Mesenchymal stem cell (in vitro differentiated cells and primary cell): Measurements from ENCODE around the gene SLC27A2.

Experiments used
- DNase-seq: peaks from one replicate; pipeline ENCODE4 v3.0.0-alpha.2; 2013
- H2AFZ ChIP-seq: one replicate; pipeline ENCODE4 v1.6.1; 2013; ENCODE audit warnings: low read depth, mild to moderate bottlenecking, control low read depth, inconsistent platforms, low read length, moderate library complexity
- H2AK5ac ChIP-seq: 2 replicates; pipeline ENCODE4 v1.6.1; 2013; ENCODE audit warnings: low read length, moderate library complexity, mild to moderate bottlenecking, inconsistent platforms; ENCODE audit not compliant: severe bottlenecking
- H2BK120ac ChIP-seq: one replicate; pipeline ENCODE4 v1.6.1; 2013; ENCODE audit warnings: low read depth, mild to moderate bottlenecking, inconsistent platforms, low read length, moderate library complexity
- H2BK12ac ChIP-seq, 2 experiments: one replicate each; pipeline ENCODE4 v1.6.1; 2013; ENCODE audit warnings: inconsistent platforms in 2 of 2, low read length in 2 of 2, mild to moderate bottlenecking in 2 of 2, moderate library complexity in 2 of 2, control low read depth in 1 of 2
- H2BK15ac ChIP-seq: one replicate; pipeline ENCODE4 v1.6.1; 2013; ENCODE audit warnings: mild to moderate bottlenecking, low read depth, inconsistent platforms; ENCODE audit not compliant: poor library complexity, severe bottlenecking
- H2BK5ac ChIP-seq: 2 replicates; pipeline ENCODE4 v1.6.1; 2013; ENCODE audit warnings: low read depth, mild to moderate bottlenecking, low read length, control low read depth, inconsistent platforms; ENCODE audit not compliant: poor library complexity, severe bottlenecking
- H3K14ac ChIP-seq, 2 experiments: one replicate each; pipeline ENCODE4 v1.6.1; 2013; ENCODE audit warnings: inconsistent platforms in 2 of 2, low read length in 2 of 2, control low read depth in 1 of 2, mild to moderate bottlenecking in 1 of 2, moderate library complexity in 1 of 2
- H3K18ac ChIP-seq, 2 experiments: one replicate each; pipeline ENCODE4 v1.6.1; 2013; ENCODE audit warnings: inconsistent platforms in 2 of 2, low read length in 2 of 2, control low read depth in 1 of 2, low read depth in 1 of 2, mild to moderate bottlenecking in 1 of 2
- H3K23ac ChIP-seq, 2 experiments: one replicate each; pipeline ENCODE4 v1.6.1; 2013; ENCODE audit warnings: inconsistent platforms in 2 of 2, low read length in 2 of 2, mild to moderate bottlenecking in 2 of 2, moderate library complexity in 2 of 2, control low read depth in 1 of 2
- H3K27ac ChIP-seq: 2 replicates; pipeline ENCODE4 v1.5.1; 2013; ENCODE audit warnings: mild to moderate bottlenecking, moderate library complexity, low read length, control low read depth, inconsistent platforms; ENCODE audit not compliant: poor library complexity, severe bottlenecking
- H3K27me3 ChIP-seq, 2 experiments: 2 replicates each; pipeline versions ENCODE4 v1.6.1 to v1.7.0; 2013; ENCODE audit warnings: low read length in 2 of 2, mild to moderate bottlenecking in 2 of 2, moderate library complexity in 2 of 2, control low read depth in 1 of 2, inconsistent platforms in 1 of 2; ENCODE audit not compliant: control insufficient read depth in 1 of 2, insufficient read depth in 1 of 2
- H3K36me3 ChIP-seq, 2 experiments: 2 replicates each; pipeline versions ENCODE4 v1.6.1 to v1.7.0; 2013; ENCODE audit warnings: low read length in 2 of 2, control low read depth in 1 of 2, inconsistent platforms in 1 of 2, low read depth in 1 of 2, mild to moderate bottlenecking in 1 of 2; ENCODE audit not compliant: insufficient read depth in 2 of 2, control insufficient read depth in 1 of 2
- H3K4ac ChIP-seq, 2 experiments: one replicate each; pipeline ENCODE4 v1.6.1; 2013; ENCODE audit warnings: inconsistent platforms in 2 of 2, low read length in 2 of 2, mild to moderate bottlenecking in 2 of 2, moderate library complexity in 2 of 2, control low read depth in 1 of 2, low read depth in 1 of 2
- H3K4me1 ChIP-seq: 2 replicates; pipeline ENCODE4 v1.6.1; 2013; ENCODE audit warnings: low read depth, low read length, control low read depth; ENCODE audit not compliant: control insufficient read depth, insufficient read depth
- H3K4me2 ChIP-seq: 2 replicates; pipeline ENCODE4 v1.6.1; 2013; ENCODE audit warnings: low read length, mild to moderate bottlenecking, inconsistent platforms; ENCODE audit not compliant: poor library complexity, severe bottlenecking
- H3K4me3 ChIP-seq, 2 experiments: 2 replicates each; pipeline versions ENCODE4 v1.5.1 to v1.7.0; 2013; ENCODE audit warnings: low read length in 2 of 2, mild to moderate bottlenecking in 2 of 2, control low read depth in 1 of 2, low read depth in 1 of 2; ENCODE audit not compliant: insufficient read depth in 1 of 2
- H3K79me1 ChIP-seq: replicated peaks from 2 replicates; pipeline ENCODE4 v1.6.1; 2013; ENCODE audit warnings: mild to moderate bottlenecking, control low read depth, low read length, inconsistent platforms; ENCODE audit not compliant: poor library complexity, severe bottlenecking
- H3K9ac ChIP-seq: 2 replicates; pipeline ENCODE4 v1.7.0; 2013; ENCODE audit warnings: mild to moderate bottlenecking, low read length, moderate library complexity
- H3K9me3 ChIP-seq: 2 replicates; pipeline ENCODE4 v1.7.0; 2013; ENCODE audit warnings: mild to moderate bottlenecking, low read length; ENCODE audit not compliant: control insufficient read depth
- H4K8ac ChIP-seq: one replicate; pipeline ENCODE4 v1.6.1; 2013; ENCODE audit warnings: inconsistent platforms, mild to moderate bottlenecking, low read length, moderate library complexity
- H4K91ac ChIP-seq: one replicate; pipeline ENCODE4 v1.6.1; 2013; ENCODE audit warnings: mild to moderate bottlenecking, low read length, inconsistent platforms
- WGBS: methylation state at CpG from one replicate; pipeline ENCODE4 v1.1.7; 2013; ENCODE audit warnings: mixed read lengths; 5-methylcytosine and 5-hydroxymethylcytosine counted together

The SLC27A2 gene

DNA sequence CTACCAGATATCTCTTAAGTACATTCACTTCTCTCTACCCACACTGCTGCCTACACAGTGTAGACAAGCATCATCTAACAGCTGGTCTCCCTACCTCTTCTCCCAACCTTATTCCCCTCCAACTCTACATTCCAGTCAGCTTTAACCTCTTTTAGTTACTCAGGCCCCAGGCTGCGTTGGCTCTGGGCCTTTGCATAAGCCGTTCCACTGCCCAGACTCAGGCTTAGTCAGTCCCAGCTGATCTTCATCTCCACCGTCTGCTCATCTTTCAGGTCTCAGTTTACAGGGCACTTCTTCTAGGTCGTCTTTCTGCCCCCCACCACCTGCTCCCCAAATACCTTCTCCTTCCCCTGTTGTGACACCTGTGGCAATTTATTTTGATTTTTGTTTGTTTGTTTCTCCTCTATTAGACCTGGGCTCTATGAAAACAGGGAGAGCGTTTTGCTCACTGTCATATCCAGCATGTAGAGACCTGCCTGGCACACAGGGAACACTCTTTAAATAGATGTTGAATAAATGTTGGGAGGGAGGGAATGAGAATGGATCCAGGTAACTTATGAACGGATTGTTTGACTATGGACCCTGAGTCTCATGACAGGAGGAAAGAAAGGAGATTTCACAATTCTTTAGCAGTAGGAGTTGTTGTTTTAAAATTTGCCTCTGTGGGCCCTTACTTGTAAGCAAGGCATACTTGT lies 11.1 kb downstream of the SLC27A2 start:
- Histone ChIP-seq H3K14ac (no peak overlapping the region), H2BK5ac (no peak overlapping the region)
- WGBS, result 94% methylated on average over 5 of the region's 6 CpGs

DNA sequence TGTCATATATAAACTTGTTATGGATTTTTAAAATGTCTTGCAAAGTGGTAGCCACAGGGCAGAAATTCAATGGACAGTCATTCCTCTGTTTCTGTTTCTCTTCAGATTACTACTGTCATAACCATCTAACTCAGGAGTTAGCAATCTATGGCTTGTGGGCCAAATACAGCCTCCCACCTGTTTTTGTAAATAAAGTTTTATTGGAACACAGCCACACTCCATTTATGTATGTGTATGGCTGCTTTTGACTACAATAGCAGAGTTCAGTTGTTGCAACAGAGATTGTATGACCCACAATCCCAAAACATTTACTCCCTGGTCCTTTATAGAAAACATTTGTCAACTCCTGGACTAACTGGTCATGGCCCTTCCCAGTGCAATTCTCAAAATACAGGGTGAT lies 20.0 kb downstream of the SLC27A2 start:
- Histone ChIP-seq H2BK15ac (no peak overlapping the region), H4K91ac (no peak overlapping the region), H3K79me1 (no peaks in the 10 kb centered on the region), H2BK12ac (no peak overlapping the region), H3K4me2 (no peak overlapping the region), H2BK120ac (no peak overlapping the region), H4K8ac (no peak overlapping the region), H3K36me3 (no peaks in the 10 kb centered on the region), H3K23ac (no peak overlapping the region), H2BK5ac (no peak overlapping the region), H3K4ac (no peak overlapping the region), H3K27me3 (no peaks in the 10 kb centered on the region), H3K9me3 (no peaks in the 10 kb centered on the region), H3K27ac (no peak overlapping the region), H3K14ac (no peak overlapping the region), H3K18ac (no peak overlapping the region), H3K9ac (no peak overlapping the region), H2AK5ac (no peak overlapping the region), H3K4me1 (no peaks in the 10 kb centered on the region), H2AFZ (no peak overlapping the region), H3K4me3 (no peak overlapping the region)
- DNase-seq, result no peak

More for the DNA sequence above, 11.1 kb downstream of the SLC27A2 start:
- Histone ChIP-seq H3K4me1 (peaks cover 3% of the 10 kb centered on the region), H2BK120ac (no peak overlapping the region), H3K79me1 (no peaks in the 10 kb centered on the region), H4K91ac (no peak overlapping the region), H3K4me3 (no peak overlapping the region), H3K9me3 (no peaks in the 10 kb centered on the region), H3K27ac (no peak overlapping the region), H3K27me3 (peaks cover 0 to 6% of the 10 kb centered on the region in 2 experiments), H2AFZ (no peak overlapping the region), H4K8ac (no peak overlapping the region), H3K4ac (no peak overlapping the region), H3K4me2 (no peak overlapping the region), H2BK15ac (no peak overlapping the region), H2BK12ac (no peak overlapping the region), H3K23ac (no peak overlapping the region), H3K36me3 (no peaks in the 10 kb centered on the region), H2AK5ac (no peak overlapping the region), H3K9ac (no peak overlapping the region), H3K18ac (no peak overlapping the region)
- DNase-seq, result no peak

GRCh38 chr15:50206020-50206419 lies 24.0 kb downstream of the SLC27A2 start:
- no peaks in the 10 kb centered on the region for H3K36me3 ChIP-seq
- H3K9me3 ChIP-seq, result no peaks in the 10 kb centered on the region
- no peaks in the 10 kb centered on the region for H3K4me1 ChIP-seq

DNA sequence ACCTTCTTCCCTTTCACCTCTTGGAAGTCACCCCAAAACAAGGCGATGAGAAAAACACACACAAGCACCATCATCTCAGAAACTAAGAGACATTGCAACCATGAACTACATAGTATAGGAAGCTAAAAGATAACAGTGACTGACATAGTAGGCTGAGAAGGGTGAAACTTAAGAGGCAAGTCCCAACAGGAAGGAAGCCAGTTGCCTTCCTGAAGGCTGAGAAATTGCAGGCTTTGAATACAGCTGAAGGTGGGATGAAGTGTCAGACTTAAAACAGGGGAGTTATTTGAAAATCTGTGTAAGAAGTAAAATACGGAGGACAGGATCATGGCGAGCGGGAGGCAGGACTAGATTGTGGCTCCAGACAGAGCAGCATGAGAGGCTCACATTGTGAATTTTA lies 27.8 kb downstream of the SLC27A2 start:
- Histone ChIP-seq H2BK5ac (no peak overlapping the region), H3K4ac (no peak overlapping the region), H3K23ac (no peak overlapping the region), H3K4me2 (no peak overlapping the region), H3K9me3 (peaks cover 7% of the 10 kb centered on the region), H3K4me3 (no peak overlapping the region), H4K8ac (no peak overlapping the region), H3K27me3 (peaks cover 0 to 4% of the 10 kb centered on the region in 2 experiments), H3K9ac (no peak overlapping the region), H3K14ac (no peak overlapping the region), H3K36me3 (no peaks in the 10 kb centered on the region), H3K27ac (no peak overlapping the region), H2BK15ac (no peak overlapping the region), H3K4me1 (no peaks in the 10 kb centered on the region), H2AFZ (no peak overlapping the region), H3K18ac (no peak overlapping the region), H3K79me1 (no peaks in the 10 kb centered on the region), H2BK120ac (no peak overlapping the region), H2BK12ac (no peak overlapping the region), H4K91ac (no peak overlapping the region), H2AK5ac (no peak overlapping the region)
- DNase-seq, result no peak
- 97% methylated on average over 3 of the region's 4 CpGs for WGBS

More at GRCh38 chr15:50206020-50206419, 24.0 kb downstream of the SLC27A2 start:
- Histone ChIP-seq H3K4me2 (no peak overlapping the region), H2BK15ac (no peak overlapping the region), H3K9ac (no peak overlapping the region), H3K4me3 (no peak overlapping the region), H2BK120ac (no peak overlapping the region), H4K91ac (no peak overlapping the region), H2BK5ac (no peak overlapping the region), H3K23ac (no peak overlapping the region), H3K18ac (no peak overlapping the region), H2AFZ (no peak overlapping the region), H3K27ac (no peak overlapping the region), H3K14ac (no peak overlapping the region), H2AK5ac (no peak overlapping the region), H3K27me3 (peaks cover 0 to 4% of the 10 kb centered on the region in 2 experiments), H2BK12ac (no peak overlapping the region), H3K79me1 (no peaks in the 10 kb centered on the region), H3K4ac (no peak overlapping the region), H4K8ac (no peak overlapping the region)
- WGBS, result 88% methylated on average over 4 of the region's 5 CpGs
- DNase-seq, result no peak
